SK-N-SH (cell line): Measurements from ENCODE around the gene DCAF5. TPM values are rescaled to one million over a fixed set of nuclear protein-coding genes. Genes with fewer than 3 reads are reported as not detected.

ENCODE experiments used
- CTCF ChIA-PET: fragments of 300-600, 350-600 bp; formaldehyde crosslinking; extraction: SDS; loops from one replicate; lab custom pipeline; 2021; lab: Yijun Ruan, JAX
- POLR2A ChIA-PET: fragments of 350-600 bp; sonication (Branson Sonifier 250); formaldehyde crosslinking; extraction: SDS; loops from one replicate; lab custom pipeline; 2020; ENCODE audit warnings: antibody characterized with exemption, inconsistent platforms; lab: Yijun Ruan, JAX
- DNase-seq: peaks from one replicate; pipeline ENCODE4 v3.0.0; 2012
- H2AFZ ChIP-seq: fragments of 200-600 bp; sonication (generic); 2 replicates; pipeline ENCODE4 v1.8.1; 2016; ENCODE audit warnings: antibody characterized with exemption, mild to moderate bottlenecking, low read depth
- H3F3A ChIP-seq: fragments of 200-600 bp; sonication (generic); replicated peaks from 2 replicates; pipeline ENCODE3; 2016; ENCODE audit warnings: antibody characterized with exemption, mild to moderate bottlenecking; ENCODE audit not compliant: insufficient read depth
- H3K27ac ChIP-seq, 2 experiments: fragments of 200-500 bp in 1 of 2; fragments of 200-600 bp in 1 of 2; sonication (Bioruptor generic) in 1 of 2; sonication (generic), shearing (Covaris generic) in 1 of 2; 2 replicates each; pipeline versions ENCODE4 v1.5.1 to v1.6.1; 2014 to 2016; ENCODE audit warnings: low read depth in 2 of 2, inconsistent platforms in 1 of 2, low read length in 1 of 2, mild to moderate bottlenecking in 1 of 2, mixed read lengths in 1 of 2
- H3K27me3 ChIP-seq: fragments of 200-600 bp; sonication (generic), shearing (Covaris generic); 2 replicates; pipeline ENCODE4 v1.6.1; 2016; ENCODE audit warnings: mixed run types; ENCODE audit not compliant: insufficient read depth
- H3K36me3 ChIP-seq, 2 experiments: fragments of 200-500 bp in 1 of 2; fragments of 200-600 bp in 1 of 2; sonication (Bioruptor generic) in 1 of 2; sonication (generic) in 1 of 2; replicated peaks in 1 of 2; 2 replicates each; pipeline versions ENCODE3 to v1.5.1; 2014 to 2016; ENCODE audit warnings: low read length in 1 of 2, mild to moderate bottlenecking in 1 of 2; ENCODE audit not compliant: insufficient read depth in 2 of 2, control insufficient read depth in 1 of 2
- H3K4me1 ChIP-seq, 2 experiments: fragments of 200-500 bp in 1 of 2; fragments of 200-600 bp in 1 of 2; sonication (Bioruptor generic) in 1 of 2; sonication (generic), shearing (Covaris generic) in 1 of 2; 2 replicates each; pipeline versions ENCODE4 v1.5.1 to v1.6.1; 2014 to 2016; ENCODE audit warnings: low read depth in 1 of 2, low read length in 1 of 2, mixed run types in 1 of 2; ENCODE audit not compliant: insufficient read depth in 2 of 2, control insufficient read depth in 1 of 2
- H3K4me2 ChIP-seq: fragments of 200-600 bp; sonication (generic), shearing (Covaris generic); 2 replicates; pipeline ENCODE4 v1.6.1; 2017; ENCODE audit warnings: mixed run types
- H3K4me3 ChIP-seq, 2 experiments: fragments of 200-500 bp in 1 of 2; fragments of 200-600 bp in 1 of 2; sonication (Bioruptor generic) in 1 of 2; sonication (generic), shearing (Covaris generic) in 1 of 2; 2 replicates each; pipeline versions ENCODE4 v1.5.1 to v1.8.1; 2014 to 2016; ENCODE audit warnings: low read depth in 2 of 2, inconsistent platforms in 1 of 2, low read length in 1 of 2, mild to moderate bottlenecking in 1 of 2, mixed read lengths in 1 of 2, moderate library complexity in 1 of 2
- H3K79me2 ChIP-seq: fragments of 200-600 bp; sonication (generic); 2 replicates; pipeline ENCODE4 v1.8.1; 2017; ENCODE audit warnings: mild to moderate bottlenecking; ENCODE audit not compliant: insufficient read depth
- H3K9ac ChIP-seq: fragments of 200-600 bp; sonication (generic); 2 replicates; pipeline ENCODE4 v1.6.1; 2017; ENCODE audit warnings: mixed run types
- H3K9me2 ChIP-seq: fragments of 200-600 bp; sonication (generic); 2 replicates; pipeline ENCODE4 v1.6.1; 2017; ENCODE audit warnings: mixed run types
- H3K9me3 ChIP-seq: fragments of 200-600 bp; sonication (generic); 2 replicates; pipeline ENCODE4 v1.6.1; 2017; ENCODE audit warnings: mixed run types, mild to moderate bottlenecking, moderate library complexity
- H4K20me1 ChIP-seq: fragments of 200-600 bp; sonication (generic); 2 replicates; pipeline ENCODE4 v1.6.1; 2017; ENCODE audit warnings: mild to moderate bottlenecking, mixed run types; ENCODE audit not compliant: insufficient read depth
- CTCF ChIP-seq: fragments of 200-600 bp; sonication (generic); IDR thresholded peaks from 2 replicates; pipeline ENCODE4 v1.6.1; 2017; ENCODE audit warnings: antibody characterized with exemption, mild to moderate bottlenecking, moderate library complexity
- ELF1 ChIP-seq: IDR thresholded peaks from 2 replicates; pipeline ENCODE4 v1.4.0; 2012
- FOSL2 ChIP-seq: IDR thresholded peaks from 2 replicates; pipeline ENCODE4 v1.4.0; 2012; ENCODE audit warnings: low read depth, mild to moderate bottlenecking, moderate library complexity, borderline replicate concordance
- FOXJ3 ChIP-seq: sonication (generic); formaldehyde crosslinking; IDR thresholded peaks from 2 replicates; pipeline ENCODE4 v1.5.1; 2020; ENCODE audit warnings: mild to moderate bottlenecking, missing genetic modification reagents
- GABPA ChIP-seq: IDR thresholded peaks from 2 replicates; pipeline ENCODE4 v1.4.0; 2012; ENCODE audit warnings: low read depth, mild to moderate bottlenecking
- IRF3 ChIP-seq: fragments of 150-350 bp; IDR thresholded peaks from 2 replicates; pipeline ENCODE4 v1.6.1; 2016; ENCODE audit warnings: mild to moderate bottlenecking, low read depth, low read length
- MAX ChIP-seq: IDR thresholded peaks from 2 replicates; pipeline ENCODE4 v1.4.0; 2012; ENCODE audit warnings: low read depth
- NFIC ChIP-seq: IDR thresholded peaks from 2 replicates; pipeline ENCODE4 v1.4.0; 2012; ENCODE audit warnings: borderline replicate concordance
- RAD21 ChIP-seq: IDR thresholded peaks from 2 replicates; pipeline ENCODE4 v1.6.1; 2012; ENCODE audit warnings: mild to moderate bottlenecking, low read length
- RCOR1 ChIP-seq: fragments of 150-350 bp; IDR thresholded peaks from 2 replicates; pipeline ENCODE4 v1.6.1; 2017; ENCODE audit warnings: antibody characterized with exemption, low read length
- REST ChIP-seq: IDR thresholded peaks from 2 replicates; pipeline ENCODE4 v1.6.1; 2012; ENCODE audit warnings: mild to moderate bottlenecking, low read depth, low read length, moderate library complexity
- RXRA ChIP-seq: IDR thresholded peaks from 2 replicates; pipeline ENCODE4 v1.4.0; 2012; ENCODE audit warnings: low read depth, mild to moderate bottlenecking, borderline replicate concordance
- TAF1 ChIP-seq: IDR thresholded peaks from 2 replicates; pipeline ENCODE4 v1.6.1; 2012; ENCODE audit warnings: low read depth, mild to moderate bottlenecking, low read length, moderate library complexity, borderline replicate concordance
- TEAD4 ChIP-seq: IDR thresholded peaks from 2 replicates; pipeline ENCODE4 v1.4.0; 2012; ENCODE audit warnings: mild to moderate bottlenecking, borderline replicate concordance; ENCODE audit not compliant: insufficient read depth
- WGBS: methylation state at CpG from one replicate; pipeline ENCODE4 v1.1.6; 2017; ENCODE audit warnings: low lambda C conversion rate; 5-methylcytosine and 5-hydroxymethylcytosine counted together
- polyA plus RNA-seq, 3 experiments: library from polyadenylated mRNA; depleted of rRNA; stranded (reverse); fragments of >200 nt; gene quantifications; 2 replicates each; pipeline ENCODE4 v1.2.3, GENCODE V29; 2012

DCAF5 gene
- polyA plus RNA-seq, 1 of the 3 experiments (the other 2 are of a cell fraction), result 26.7 TPM

GRCh38 chr14:69010648-69011047 lies 142.3 kb downstream of the DCAF5 start:
- no peaks in the 10 kb centered on the region for H3K36me3 ChIP-seq
- ChIA-PET POLR2A (no interaction called here), CTCF (interaction anchor here (1.4 kb wide), 1 partner anchor 11 kb away, joined by 3 read pairs; no protein-coding TSS in a partner anchor)
- H3K27me3 ChIP-seq, result no peaks in the 10 kb centered on the region
- no peak for TF ChIP-seq RAD21
- peaks cover 14 to 20% of the 10 kb centered on the region in 2 experiments; a peak in 3 of 4 replicates for H3K4me1 ChIP-seq
- no peak for DNase-seq
- no peaks in the 10 kb centered on the region for H4K20me1 ChIP-seq
- no peak overlapping the region for H3K4me2 ChIP-seq
- no peak overlapping the region for H3K27ac ChIP-seq
- H3K9me2 ChIP-seq, result no peaks in the 10 kb centered on the region
- H3K79me2 ChIP-seq, result no peaks in the 10 kb centered on the region
- H3K4me3 ChIP-seq, result no peak overlapping the region
- no peak overlapping the region for H2AFZ ChIP-seq
- 74% methylated on average over 1 of the region's 1 CpG for WGBS
- no peaks in the 10 kb centered on the region for H3K9me3 ChIP-seq
- H3K9ac ChIP-seq, result no peak overlapping the region
- peaks cover 13% of the 10 kb centered on the region for H3F3A ChIP-seq

GRCh38 chr14:69008421-69008884 lies 144.5 kb downstream of the DCAF5 start:
- Histone ChIP-seq H3K4me2 (no peak overlapping the region), H3K27me3 (no peaks in the 10 kb centered on the region), H3K27ac (peak overlapping the region; percentile 9 to 63), H3K4me3 (no peak overlapping the region), H3F3A (peaks cover 22% of the 10 kb centered on the region), H3K4me1 (peaks cover 13 to 20% of the 10 kb centered on the region in 2 experiments; a peak in 3 of 4 replicates), H3K79me2 (no peaks in the 10 kb centered on the region), H3K9me3 (no peaks in the 10 kb centered on the region), H3K9me2 (no peaks in the 10 kb centered on the region), H4K20me1 (no peaks in the 10 kb centered on the region), H3K9ac (no peak overlapping the region; the same call in 1 of the 2 replicates), H2AFZ (peak overlapping the region; percentile 8; the same call in 1 of the 2 replicates), H3K36me3 (no peaks in the 10 kb centered on the region)
- ChIA-PET CTCF (interaction anchor here (1.1 kb wide), 1 partner anchor 31 kb away, joined by 3 read pairs; no protein-coding TSS in a partner anchor), POLR2A (no interaction called here)
- whole genome bisulfite sequencing, result 75% methylated on average over 1 of the region's 1 CpG
- DNase-seq, result no peak
- peak; percentile 36; the same call in 1 of the 2 replicates for TF ChIP-seq NFIC
- no peak for TF ChIP-seq ELF1

GRCh38 chr14:69006346-69006745 lies 146.6 kb downstream of the DCAF5 start:
- Histone ChIP-seq H3K79me2 (no peaks in the 10 kb centered on the region), H3F3A (peaks cover 18% of the 10 kb centered on the region), H3K9ac (peak overlapping the region; percentile 52; the same call in 1 of the 2 replicates), H3K36me3 (no peaks in the 10 kb centered on the region), H3K4me3 (no peak overlapping the region), H3K4me2 (peak overlapping the region; percentile 71), H3K4me1 (peaks cover 12 to 20% of the 10 kb centered on the region in 2 experiments; a peak in 3 of 4 replicates), H3K9me2 (no peaks in the 10 kb centered on the region), H2AFZ (no peak overlapping the region), H4K20me1 (no peaks in the 10 kb centered on the region), H3K27ac (peak overlapping the region in 1 of 2 experiments; percentile 94; a peak in 2 of 4 replicates), H3K27me3 (no peaks in the 10 kb centered on the region), H3K9me3 (no peaks in the 10 kb centered on the region)
- WGBS, result 96% methylated on average over 5 of the region's 5 CpGs
- ChIA-PET POLR2A (no interaction called here), CTCF (no interaction called here)
- no peak for DNase-seq
- no peak for TF ChIP-seq ELF1
- no peak for TF ChIP-seq NFIC
- TF ChIP-seq RCOR1, result no peak
- TF ChIP-seq CTCF, result no peak
- TF ChIP-seq TAF1, result no peak
- TF ChIP-seq FOXJ3 (CRISPR knock-in tag), result no peak
- TF ChIP-seq TEAD4, result no peak
- no peak for TF ChIP-seq RXRA
- no peak for TF ChIP-seq GABPA
- no peak for TF ChIP-seq MAX
- no peak for TF ChIP-seq REST
- TF ChIP-seq FOSL2, result no peak
- TF ChIP-seq IRF3, result no peak
